PC-9 (cell line): ENCODE data around the gene LRFN5. TPM values are rescaled to one million over a fixed set of nuclear protein-coding genes. Genes with fewer than 3 reads are reported as not detected.

Experiments used
- BruUV-seq: library from RNA; stranded (reverse); fragments of 400-500 nt; replicated peaks from 2 replicates; lab custom pipeline; 2021; lab: Mats Ljungman, UMichigan
- CTCF ChIA-PET: fragments of 300-600 bp; sonication (Branson Sonifier 250); formaldehyde crosslinking; loops from one replicate; lab custom pipeline; 2022; ENCODE audit warnings: antibody characterized with exemption; lab: Charles Lee
- POLR2A ChIA-PET: fragments of 300-600 bp; sonication (Branson Sonifier 250); formaldehyde crosslinking; loops from one replicate; lab custom pipeline; 2022; ENCODE audit warnings: antibody characterized with exemption; ENCODE audit not compliant: unreplicated experiment; lab: Charles Lee
- DNase-seq, 2 experiments: peaks; one replicate each; pipeline versions ENCODE4 v3.0.0 to v3.0.0-alpha.2; 2015 to 2022; ENCODE audit warnings: mixed read lengths in 1 of 2
- H2AFZ ChIP-seq: fragments of 200-600 bp; sonication (generic); 2 replicates; pipeline ENCODE4 v1.8.1; 2017; ENCODE audit warnings: antibody characterized with exemption
- H3F3A ChIP-seq: fragments of 200-600 bp; sonication (generic); 2 replicates; pipeline ENCODE4 v1.8.1; 2017; ENCODE audit warnings: antibody characterized with exemption, mild to moderate bottlenecking, low read depth; ENCODE audit not compliant: insufficient read depth
- H3K27ac ChIP-seq: fragments of 200-600 bp; sonication (generic); 2 replicates; pipeline ENCODE4 v1.6.1; 2016; ENCODE audit warnings: mixed run types
- H3K27me3 ChIP-seq: fragments of 200-600 bp; sonication (generic); 2 replicates; pipeline ENCODE4 v1.6.1; 2016; ENCODE audit warnings: low read depth, mixed run types; ENCODE audit not compliant: insufficient read depth
- H3K36me3 ChIP-seq: fragments of 200-600 bp; sonication (generic); 2 replicates; pipeline ENCODE4 v1.6.1; 2016; ENCODE audit warnings: low read depth, mixed run types
- H3K4me1 ChIP-seq: fragments of 200-600 bp; sonication (generic); replicated peaks from 2 replicates; pipeline ENCODE4 v1.6.1; 2016; ENCODE audit warnings: mixed run types; ENCODE audit not compliant: insufficient read depth
- H3K4me2 ChIP-seq: fragments of 200-600 bp; sonication (generic); 2 replicates; pipeline ENCODE4 v1.6.1; 2017; ENCODE audit warnings: mixed run types
- H3K4me3 ChIP-seq: fragments of 200-600 bp; sonication (generic); 2 replicates; pipeline ENCODE4 v1.6.1; 2016; ENCODE audit warnings: mixed run types
- H3K79me2 ChIP-seq: fragments of 200-600 bp; sonication (generic); 2 replicates; pipeline ENCODE4 v1.6.1; 2017; ENCODE audit warnings: low read depth, mixed run types
- H3K9me2 ChIP-seq: fragments of 200-600 bp; sonication (generic); 2 replicates; pipeline ENCODE4 v1.8.1; 2017; ENCODE audit warnings: mild to moderate bottlenecking; ENCODE audit not compliant: insufficient read depth
- H3K9me3 ChIP-seq: fragments of 200-600 bp; sonication (generic); 2 replicates; pipeline ENCODE4 v1.8.1; 2016; ENCODE audit warnings: low read depth; ENCODE audit not compliant: insufficient read depth
- H4K20me1 ChIP-seq: fragments of 200-600 bp; sonication (generic); 2 replicates; pipeline ENCODE4 v1.8.1; 2017; ENCODE audit not compliant: insufficient read depth
- EZH2 ChIP-seq: fragments of 200-600 bp; sonication (generic); IDR thresholded peaks from 2 replicates; pipeline ENCODE4 v1.8.0; 2017; ENCODE audit warnings: antibody characterized with exemption, low read depth
- intact Hi-C: fragments of 100-400 bp; cut with micrococcal nuclease; formaldehyde crosslinking; loops from one replicate; pipeline ENCODE4 v1.10.0; 2022; ENCODE audit not compliant: unreplicated experiment
- total RNA-seq: library from RNA; stranded (reverse); gene quantifications from 2 replicates; pipeline ENCODE4 v1.2.3, GENCODE V29; 2021
- TF ChIP-seq, protein P1 (sequence below): fragments of 200-600 bp; sonication (generic); conservative IDR thresholded peaks from 2 replicates; pipeline ENCODE4 v1.6.1; 2017; ENCODE audit warnings: mixed run types, antibody characterized with exemption, mild to moderate bottlenecking, moderate library complexity

LRFN5 gene
- total RNA-seq, 1 experiment from 2014 or later = not detected

GRCh38 chr14:41636492-41637392, 30.1 kb downstream of the LRFN5 start:
- no TSS peak for BruUV-seq
- H3K27ac ChIP-seq = no peak overlapping the region
- no peak overlapping the region for H3K4me2 ChIP-seq
- H3K36me3 ChIP-seq = no peaks in the 10 kb centered on the region
- H3F3A ChIP-seq = no peaks in the 10 kb centered on the region
- CTCF ChIA-PET = no interaction called here
- H3K27me3 ChIP-seq = no peaks in the 10 kb centered on the region
- TF ChIP-seq, protein P1, sequence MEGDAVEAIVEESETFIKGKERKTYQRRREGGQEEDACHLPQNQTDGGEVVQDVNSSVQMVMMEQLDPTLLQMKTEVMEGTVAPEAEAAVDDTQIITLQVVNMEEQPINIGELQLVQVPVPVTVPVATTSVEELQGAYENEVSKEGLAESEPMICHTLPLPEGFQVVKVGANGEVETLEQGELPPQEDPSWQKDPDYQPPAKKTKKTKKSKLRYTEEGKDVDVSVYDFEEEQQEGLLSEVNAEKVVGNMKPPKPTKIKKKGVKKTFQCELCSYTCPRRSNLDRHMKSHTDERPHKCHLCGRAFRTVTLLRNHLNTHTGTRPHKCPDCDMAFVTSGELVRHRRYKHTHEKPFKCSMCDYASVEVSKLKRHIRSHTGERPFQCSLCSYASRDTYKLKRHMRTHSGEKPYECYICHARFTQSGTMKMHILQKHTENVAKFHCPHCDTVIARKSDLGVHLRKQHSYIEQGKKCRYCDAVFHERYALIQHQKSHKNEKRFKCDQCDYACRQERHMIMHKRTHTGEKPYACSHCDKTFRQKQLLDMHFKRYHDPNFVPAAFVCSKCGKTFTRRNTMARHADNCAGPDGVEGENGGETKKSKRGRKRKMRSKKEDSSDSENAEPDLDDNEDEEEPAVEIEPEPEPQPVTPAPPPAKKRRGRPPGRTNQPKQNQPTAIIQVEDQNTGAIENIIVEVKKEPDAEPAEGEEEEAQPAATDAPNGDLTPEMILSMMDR = no peak
- no peak for TF ChIP-seq EZH2
- DNase-seq = no peak
- intact Hi-C loops = no loop called here
- no peaks in the 10 kb centered on the region for H3K9me2 ChIP-seq
- H2AFZ ChIP-seq = no peak overlapping the region
- no peaks in the 10 kb centered on the region for H4K20me1 ChIP-seq
- H3K9me3 ChIP-seq = no peaks in the 10 kb centered on the region
- H3K79me2 ChIP-seq = no peaks in the 10 kb centered on the region
- no peak overlapping the region for H3K4me3 ChIP-seq
- H3K4me1 ChIP-seq = no peaks in the 10 kb centered on the region
- POLR2A ChIA-PET = no interaction called here

GRCh38 chr14:41641690-41642089, 35.0 kb downstream of the LRFN5 start:
- Histone ChIP-seq H3K4me1 (no peaks in the 10 kb centered on the region), H3K27ac (no peak overlapping the region), H3K79me2 (no peaks in the 10 kb centered on the region), H3K36me3 (no peaks in the 10 kb centered on the region), H3K4me3 (no peak overlapping the region), H2AFZ (no peak overlapping the region), H4K20me1 (no peaks in the 10 kb centered on the region), H3K4me2 (no peak overlapping the region), H3K9me2 (no peaks in the 10 kb centered on the region), H3F3A (no peaks in the 10 kb centered on the region), H3K27me3 (no peaks in the 10 kb centered on the region), H3K9me3 (no peaks in the 10 kb centered on the region)
- POLR2A ChIA-PET = no interaction called here
- TF ChIP-seq, protein P1 = no peak
- TF ChIP-seq EZH2 = no peak
- no peak for DNase-seq
- intact Hi-C loops = no loop called here
- no TSS peak for BruUV-seq
- CTCF ChIA-PET = no interaction called here

DNA sequence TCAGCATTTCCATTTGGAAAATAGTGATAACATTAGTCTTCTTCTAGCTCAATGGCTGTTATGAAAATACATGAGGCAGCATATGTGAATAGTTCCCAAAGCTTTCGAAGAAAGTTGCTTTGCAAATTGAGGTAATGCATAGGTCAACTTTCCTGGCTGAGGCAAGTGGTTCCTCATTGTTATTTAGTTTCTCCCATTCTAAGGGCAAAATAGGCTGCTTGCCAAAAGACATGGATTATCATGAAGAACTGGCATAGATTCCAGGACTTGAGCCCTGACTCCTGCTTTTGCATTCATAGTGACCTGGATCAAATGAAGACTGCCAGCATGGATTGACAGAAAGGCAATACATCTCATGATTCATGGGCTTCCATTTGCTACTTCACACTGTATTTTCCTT, 35.7 kb downstream of the LRFN5 start:
- no peaks in the 10 kb centered on the region for H3K79me2 ChIP-seq

More for the DNA sequence above, 35.7 kb downstream of the LRFN5 start:
- CTCF ChIA-PET = no interaction called here
- Histone ChIP-seq H4K20me1 (no peaks in the 10 kb centered on the region), H3K9me3 (no peaks in the 10 kb centered on the region), H3K27ac (no peak overlapping the region), H3K4me2 (no peak overlapping the region), H3F3A (no peaks in the 10 kb centered on the region), H3K9me2 (no peaks in the 10 kb centered on the region), H3K36me3 (no peaks in the 10 kb centered on the region), H2AFZ (no peak overlapping the region), H3K4me3 (no peak overlapping the region), H3K4me1 (no peaks in the 10 kb centered on the region), H3K27me3 (no peaks in the 10 kb centered on the region)
- intact Hi-C loops = no loop called here
- no TSS peak for BruUV-seq
- no peak for DNase-seq
- POLR2A ChIA-PET = no interaction called here
- no peak for TF ChIP-seq EZH2
- TF ChIP-seq, protein P1 = no peak
